Right lobe of liver (tissue), 6 donors: ENCODE measurements around the gene GPC5. TPM values are rescaled to one million over a fixed set of nuclear protein-coding genes. Genes with fewer than 3 reads are reported as not detected.

Source experiments
- ATAC-seq, 4 donors: fragments of 200-7000 bp; cut with Tn5 transposase; one replicate each; pipeline ENCODE4 v1.9.1; 2020; ENCODE audit warnings: mild to moderate bottlenecking in 4 of 4, moderate library complexity in 4 of 4
- DNase-seq, 3 donors: peaks; one replicate each; pipeline ENCODE4 v3.0.0-alpha.2; 2020
- H3K27ac ChIP-seq, 3 donors: fragments of 200-600 bp; one replicate each; pipeline ENCODE4 v1.8.0; 2022
- H3K27me3 ChIP-seq, 2 donors: fragments of 200-600 bp; one replicate each; pipeline ENCODE4 v1.8.0; 2022
- H3K36me3 ChIP-seq, 4 donors: fragments of 200-600 bp; sonication (generic) in 1 of 4; one replicate each; pipeline versions ENCODE4 v1.5.1 to v1.8.0; 2017 to 2022; ENCODE audit warnings: control low read depth in 1 of 4
- H3K4me1 ChIP-seq, 4 donors: fragments of 200-600 bp; sonication (generic) in 1 of 4; one replicate each; pipeline versions ENCODE4 v1.5.1 to v1.8.0; 2017 to 2022; ENCODE audit warnings: control low read depth in 1 of 4
- H3K4me3 ChIP-seq, 3 donors: fragments of 200-600 bp; one replicate each; pipeline ENCODE4 v1.8.0; 2022
- H3K9me3 ChIP-seq, 4 donors: fragments of 200-600 bp; sonication (generic) in 1 of 4; one replicate each; pipeline versions ENCODE4 v1.5.1 to v1.8.0; 2017 to 2022; ENCODE audit warnings: control low read depth in 1 of 4
- POLR2A ChIP-seq: fragments of 450-650 bp; IDR thresholded peaks from one replicate; pipeline ENCODE4 v1.6.1; 2017; ENCODE audit warnings: antibody characterized with exemption, mild to moderate bottlenecking
- WGBS: methylation state at CpG from one replicate; pipeline ENCODE4 v1.1.6; 2018; ENCODE audit warnings: low coverage, low lambda C conversion rate; ENCODE audit not compliant: insufficient coverage; ENCODE audit errors: missing lambda C conversion rate; 5-methylcytosine and 5-hydroxymethylcytosine counted together
- intact Hi-C, 2 donors: fragments of 100-400 bp; cut with DNase I; formaldehyde crosslinking; loops; one replicate each; pipeline versions ENCODE4 v1.11.2 to v1.14.1; 2022
- total RNA-seq, 6 experiments: library from RNA; depleted of rRNA in 2 of 6; stranded (reverse); fragments of >200 nt in 2 of 6; fragmentation: NEBNext Ultra II Directional in 3 of 6; extraction: Animal tissue kit (Norgen Biotek cat#: 25700) in 3 of 6; gene quantifications; one replicate each; pipeline versions ENCODE4 v1.1.0 to v1.2.4, GENCODE V29; 2016 to 2023
- TF ChIP-seq, protein P1 (sequence below), 4 donors: fragments of 200-600 bp in 3 of 4; fragments of 450-650 bp in 1 of 4; IDR thresholded peaks; one replicate each; pipeline versions ENCODE4 v1.5.1 to v1.8.0; 2016 to 2022; ENCODE audit warnings: antibody characterized with exemption in 4 of 4, mild to moderate bottlenecking in 2 of 4
- donor health status: DM: no; HTN: yes; CAD: no.
- donor health status: DM: no; HTN: no; CAD: no.
- donor health status: DM: no; HTN: no; CAD: no.
- donor health status: DM: no; HTN: yes; CAD: no.
- donor health status: DM: no; HTN: yes; CAD: no.

The GPC5 gene
- total RNA-seq, 6 experiments from 2014 or later: 0.12 to 0.99 (median 0.66) TPM

DNA sequence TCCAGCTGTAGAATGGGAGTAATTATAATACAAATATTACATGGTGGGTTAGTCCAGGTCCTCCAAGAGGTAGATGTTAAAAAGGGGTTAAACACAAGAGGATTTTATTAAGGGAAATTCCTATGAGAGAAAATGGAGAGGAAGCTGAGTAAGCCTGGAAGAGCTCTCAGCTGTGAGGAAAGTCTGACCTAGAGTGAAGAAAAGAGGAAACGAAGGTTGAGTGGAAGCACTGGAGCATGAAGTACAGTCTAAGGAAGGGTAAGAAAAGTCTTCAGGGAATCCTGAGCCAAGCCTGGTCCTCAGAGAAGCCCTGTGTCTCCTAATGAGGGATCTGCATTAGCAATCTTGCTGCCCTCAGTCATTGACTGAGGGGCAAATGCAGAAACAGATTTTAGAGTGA, 506.2 kb downstream of the GPC5 start:
- H3K4me1 ChIP-seq: no peaks in the 10 kb centered on the region
- TF ChIP-seq POLR2A: no peak
- TF ChIP-seq, protein P1, sequence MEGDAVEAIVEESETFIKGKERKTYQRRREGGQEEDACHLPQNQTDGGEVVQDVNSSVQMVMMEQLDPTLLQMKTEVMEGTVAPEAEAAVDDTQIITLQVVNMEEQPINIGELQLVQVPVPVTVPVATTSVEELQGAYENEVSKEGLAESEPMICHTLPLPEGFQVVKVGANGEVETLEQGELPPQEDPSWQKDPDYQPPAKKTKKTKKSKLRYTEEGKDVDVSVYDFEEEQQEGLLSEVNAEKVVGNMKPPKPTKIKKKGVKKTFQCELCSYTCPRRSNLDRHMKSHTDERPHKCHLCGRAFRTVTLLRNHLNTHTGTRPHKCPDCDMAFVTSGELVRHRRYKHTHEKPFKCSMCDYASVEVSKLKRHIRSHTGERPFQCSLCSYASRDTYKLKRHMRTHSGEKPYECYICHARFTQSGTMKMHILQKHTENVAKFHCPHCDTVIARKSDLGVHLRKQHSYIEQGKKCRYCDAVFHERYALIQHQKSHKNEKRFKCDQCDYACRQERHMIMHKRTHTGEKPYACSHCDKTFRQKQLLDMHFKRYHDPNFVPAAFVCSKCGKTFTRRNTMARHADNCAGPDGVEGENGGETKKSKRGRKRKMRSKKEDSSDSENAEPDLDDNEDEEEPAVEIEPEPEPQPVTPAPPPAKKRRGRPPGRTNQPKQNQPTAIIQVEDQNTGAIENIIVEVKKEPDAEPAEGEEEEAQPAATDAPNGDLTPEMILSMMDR (IDR thresholded peaks at IDR 0.05): no peak

DNA sequence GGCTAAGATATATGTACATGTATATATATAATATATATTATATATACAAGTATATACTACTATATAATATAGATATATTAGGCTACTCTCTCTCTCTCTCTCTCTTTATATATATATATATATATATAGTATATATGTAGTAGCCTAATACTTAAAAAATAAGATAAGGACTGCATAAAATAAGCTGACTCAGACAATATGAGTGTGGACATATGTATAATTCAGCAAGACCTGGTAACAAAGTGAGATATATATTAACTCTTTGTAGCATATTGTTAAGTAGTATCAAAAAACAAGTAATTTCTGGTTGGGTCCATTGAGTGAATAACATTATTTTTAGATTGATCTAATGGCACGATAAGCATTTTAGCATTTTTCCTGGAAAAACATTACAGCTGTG, 509.0 kb downstream of the GPC5 start:
- H3K27me3 ChIP-seq: no peaks in the 10 kb centered on the region
- no peak for DNase-seq
- ATAC-seq: no peak
- H3K27ac ChIP-seq: no peak overlapping the region
- WGBS: 69% methylated on average over 1 of the region's 1 CpG
- no peaks in the 10 kb centered on the region for H3K4me1 ChIP-seq
- intact Hi-C loops: no loop called here
- no peaks in the 10 kb centered on the region for H3K9me3 ChIP-seq
- no peaks in the 10 kb centered on the region for H3K36me3 ChIP-seq
- no peak overlapping the region for H3K4me3 ChIP-seq
- no peak for TF ChIP-seq POLR2A
- TF ChIP-seq, protein P1 (IDR thresholded peaks at IDR 0.05): no peak

More for the DNA sequence above, 506.2 kb downstream of the GPC5 start:
- Histone ChIP-seq H3K4me3 (no peak overlapping the region), H3K9me3 (no peaks in the 10 kb centered on the region), H3K27ac (no peak overlapping the region), H3K27me3 (no peaks in the 10 kb centered on the region), H3K36me3 (no peaks in the 10 kb centered on the region)
- intact Hi-C loops: no loop called here
- no peak for ATAC-seq
- no peak for DNase-seq
- 13% methylated on average over 1 of the region's 1 CpG for WGBS

DNA sequence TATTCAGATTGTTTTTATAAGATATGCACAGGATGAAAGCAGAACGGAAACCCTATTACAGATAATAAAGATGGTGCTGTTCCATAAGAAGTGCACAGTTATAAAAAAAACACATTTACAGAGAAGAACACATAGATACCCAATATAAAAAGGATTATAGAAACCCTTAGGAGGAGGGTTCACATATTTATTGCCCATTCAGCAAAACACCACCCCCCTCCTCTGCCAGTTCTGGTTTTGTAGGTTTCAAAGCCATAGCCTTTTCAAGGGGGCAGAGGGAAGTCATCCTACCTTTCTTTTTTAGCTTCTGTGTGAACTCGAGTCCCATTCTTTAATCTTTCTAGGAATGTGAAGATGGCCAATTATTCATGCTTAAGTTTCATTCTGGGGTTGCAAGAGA, 511.2 kb downstream of the GPC5 start:
- no peak for TF ChIP-seq POLR2A
- TF ChIP-seq, protein P1 (IDR thresholded peaks at IDR 0.05): no peak
- ATAC-seq (no peak), DNase-seq (no peak)
- Histone ChIP-seq H3K27me3 (no peaks in the 10 kb centered on the region), H3K4me1 (no peaks in the 10 kb centered on the region), H3K36me3 (no peaks in the 10 kb centered on the region), H3K9me3 (no peaks in the 10 kb centered on the region), H3K27ac (no peak overlapping the region), H3K4me3 (no peak overlapping the region)
- 79% methylated on average over 2 of the region's 2 CpGs for WGBS
- intact Hi-C loops: no loop called here

DNA sequence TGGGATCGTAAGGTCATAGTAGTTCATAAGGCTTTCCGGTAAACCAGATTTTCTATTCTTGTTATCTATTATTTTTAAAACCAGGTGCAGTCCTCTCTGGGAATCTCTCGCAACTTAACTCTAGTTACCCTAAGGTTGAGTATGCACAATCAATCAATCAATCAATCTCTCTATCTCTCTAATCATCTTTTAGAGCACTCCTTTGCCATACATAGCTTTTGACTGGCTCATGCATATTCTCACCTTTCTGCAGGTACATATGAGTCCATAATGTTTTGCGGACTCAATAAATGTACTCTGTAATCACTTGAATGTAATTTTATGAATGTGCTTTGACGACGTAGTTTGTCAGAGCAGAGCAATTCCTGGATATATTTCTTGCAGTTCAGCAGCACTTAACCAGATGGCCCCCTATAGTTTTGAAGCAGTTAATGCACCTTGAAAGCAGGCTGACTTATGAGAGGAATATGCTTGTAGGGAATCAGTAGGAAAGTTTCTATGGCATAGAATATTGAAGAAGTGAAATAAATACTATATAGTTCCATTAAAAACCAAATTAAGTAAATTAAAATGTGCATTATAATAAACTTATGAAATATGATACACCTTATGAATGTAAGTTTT, 524.7 kb downstream of the GPC5 start:
- intact Hi-C loops: no loop called here

More for the DNA sequence above, 524.7 kb downstream of the GPC5 start:
- Histone ChIP-seq H3K4me3 (no peak overlapping the region), H3K27me3 (no peaks in the 10 kb centered on the region), H3K27ac (no peak overlapping the region), H3K36me3 (no peaks in the 10 kb centered on the region), H3K4me1 (no peaks in the 10 kb centered on the region), H3K9me3 (no peaks in the 10 kb centered on the region)
- ATAC-seq (no peak), DNase-seq (no peak)
- 79% methylated on average over 6 of the region's 6 CpGs for WGBS
- TF ChIP-seq, protein P1 (IDR thresholded peaks at IDR 0.05): no peak
- TF ChIP-seq POLR2A: no peak
